D721Med (cell line): ENCODE results near the gene PRKCB.

Experiments
- DNase-seq: peaks from one replicate; pipeline ENCODE4 v3.0.0; 2011; ENCODE audit warnings: low spot score; ENCODE audit not compliant: insufficient read length
- FAIRE-seq: peaks from 2 replicates; lab custom pipeline; 2011; peaks lifted over from hg19 to GRCh38; lab: Jason Lieb, UNC
- TF ChIP-seq, protein P1 (sequence below): IDR thresholded peaks from 2 replicates; pipeline ENCODE4 v1.5.1; 2012; ENCODE audit warnings: mild to moderate bottlenecking, control low read depth; ENCODE audit not compliant: insufficient read depth; ENCODE audit errors: missing control alignments

PRKCB gene

GRCh38 chr16:23976091-23976490 lies 140.3 kb downstream of the PRKCB start:
- no peak for FAIRE-seq
- TF ChIP-seq, protein P1, sequence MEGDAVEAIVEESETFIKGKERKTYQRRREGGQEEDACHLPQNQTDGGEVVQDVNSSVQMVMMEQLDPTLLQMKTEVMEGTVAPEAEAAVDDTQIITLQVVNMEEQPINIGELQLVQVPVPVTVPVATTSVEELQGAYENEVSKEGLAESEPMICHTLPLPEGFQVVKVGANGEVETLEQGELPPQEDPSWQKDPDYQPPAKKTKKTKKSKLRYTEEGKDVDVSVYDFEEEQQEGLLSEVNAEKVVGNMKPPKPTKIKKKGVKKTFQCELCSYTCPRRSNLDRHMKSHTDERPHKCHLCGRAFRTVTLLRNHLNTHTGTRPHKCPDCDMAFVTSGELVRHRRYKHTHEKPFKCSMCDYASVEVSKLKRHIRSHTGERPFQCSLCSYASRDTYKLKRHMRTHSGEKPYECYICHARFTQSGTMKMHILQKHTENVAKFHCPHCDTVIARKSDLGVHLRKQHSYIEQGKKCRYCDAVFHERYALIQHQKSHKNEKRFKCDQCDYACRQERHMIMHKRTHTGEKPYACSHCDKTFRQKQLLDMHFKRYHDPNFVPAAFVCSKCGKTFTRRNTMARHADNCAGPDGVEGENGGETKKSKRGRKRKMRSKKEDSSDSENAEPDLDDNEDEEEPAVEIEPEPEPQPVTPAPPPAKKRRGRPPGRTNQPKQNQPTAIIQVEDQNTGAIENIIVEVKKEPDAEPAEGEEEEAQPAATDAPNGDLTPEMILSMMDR = no peak
- DNase-seq = no peak

DNA sequence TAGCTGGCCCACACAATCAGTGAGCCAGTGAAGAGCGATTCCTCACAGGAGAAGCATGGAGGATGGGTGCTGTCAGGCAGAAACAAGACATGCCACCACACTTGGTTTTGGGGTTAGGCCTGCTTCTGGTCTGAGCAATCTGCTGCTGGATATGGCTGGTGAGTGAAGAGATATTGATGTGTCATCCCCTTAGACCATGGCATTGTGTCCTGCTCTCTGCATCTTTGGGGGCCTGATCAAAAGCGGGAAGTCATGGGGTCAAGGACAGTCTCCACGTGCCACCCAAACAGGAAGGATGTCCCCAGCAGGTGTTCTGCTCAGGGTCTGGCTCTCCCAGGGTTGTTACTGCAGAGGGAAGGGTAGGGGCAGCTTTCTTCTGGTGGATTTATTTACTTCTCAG lies 140.7 kb downstream of the PRKCB start:
- FAIRE-seq = no peak
- TF ChIP-seq, protein P1 = no peak
- no peak for DNase-seq

GRCh38 chr16:23979441-23979840 lies 143.7 kb downstream of the PRKCB start:
- no peak for FAIRE-seq
- TF ChIP-seq, protein P1 = no peak

DNA sequence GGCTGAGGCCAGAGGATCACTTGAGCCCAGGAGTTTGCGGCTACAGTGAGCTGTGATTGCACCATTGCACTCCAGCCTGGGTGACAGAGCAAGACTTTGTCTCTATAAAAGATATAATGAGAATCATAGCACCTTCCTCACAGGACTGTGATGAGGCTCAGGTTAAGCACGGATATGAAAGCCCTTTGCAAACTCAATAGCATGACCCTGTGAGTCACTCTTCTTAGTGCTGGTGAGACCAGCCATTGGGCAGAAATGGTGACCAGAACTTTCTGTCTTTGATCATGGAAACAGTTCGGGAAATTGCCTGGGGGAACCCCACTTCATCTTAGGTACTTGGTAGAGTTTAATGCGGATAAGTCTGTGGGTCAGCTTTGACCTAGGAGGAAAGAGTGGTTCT lies 144.2 kb downstream of the PRKCB start:
- FAIRE-seq (no peak), DNase-seq (no peak)
- TF ChIP-seq, protein P1 = no peak

More at GRCh38 chr16:23979441-23979840, 143.7 kb downstream of the PRKCB start:
- DNase-seq = no peak

DNA sequence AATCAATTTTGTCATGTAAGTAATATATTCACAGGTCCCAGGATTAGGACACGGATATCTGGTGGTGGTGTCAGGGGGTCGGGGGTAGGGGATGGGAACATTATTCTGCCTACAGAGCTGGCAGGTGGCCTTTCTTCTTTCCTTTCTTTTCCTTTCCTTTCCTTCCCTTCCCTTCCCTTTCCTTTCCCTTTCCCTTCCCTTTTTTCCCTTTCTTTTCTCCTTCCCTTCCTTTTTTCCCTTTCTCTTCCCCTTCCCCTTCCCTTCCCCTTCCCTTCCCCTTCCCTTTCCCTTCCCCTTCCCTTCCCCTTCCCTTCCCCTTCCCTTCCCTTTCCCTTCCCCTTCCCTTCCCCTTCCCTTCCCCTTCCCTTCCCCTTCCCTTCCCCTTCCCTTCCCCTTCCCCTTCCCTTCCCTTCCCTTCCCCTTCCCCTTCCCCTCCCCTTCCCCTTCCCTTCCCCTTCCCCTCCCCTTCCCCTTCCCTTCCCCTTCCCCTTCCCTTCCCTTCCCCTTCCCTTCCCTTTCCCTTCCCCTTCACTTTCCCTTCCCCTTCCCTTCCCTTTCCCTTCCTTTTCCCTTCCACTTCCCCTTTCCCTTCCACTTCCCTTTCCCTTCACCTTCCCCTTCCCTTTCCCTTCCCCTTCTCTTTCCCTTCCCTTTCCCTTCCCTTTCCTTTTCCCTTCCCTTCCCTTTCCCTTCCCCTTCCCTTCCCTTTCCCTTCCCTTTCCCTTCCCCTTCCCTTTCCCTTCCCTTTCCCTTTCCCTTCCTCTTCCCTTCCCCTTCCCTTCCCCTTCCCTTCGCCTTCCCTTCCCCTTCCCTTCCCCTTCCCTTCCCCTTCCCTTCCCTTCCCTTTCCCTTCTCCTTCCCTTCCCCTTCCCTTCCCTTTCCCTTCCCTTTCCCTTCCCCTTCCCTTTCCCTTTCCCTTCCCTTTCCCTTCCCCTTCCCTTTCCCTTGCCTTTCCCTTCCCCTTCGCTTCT lies 145.9 kb downstream of the PRKCB start:
- FAIRE-seq (no peak), DNase-seq (no peak)
- TF ChIP-seq, protein P1 = no peak

DNA sequence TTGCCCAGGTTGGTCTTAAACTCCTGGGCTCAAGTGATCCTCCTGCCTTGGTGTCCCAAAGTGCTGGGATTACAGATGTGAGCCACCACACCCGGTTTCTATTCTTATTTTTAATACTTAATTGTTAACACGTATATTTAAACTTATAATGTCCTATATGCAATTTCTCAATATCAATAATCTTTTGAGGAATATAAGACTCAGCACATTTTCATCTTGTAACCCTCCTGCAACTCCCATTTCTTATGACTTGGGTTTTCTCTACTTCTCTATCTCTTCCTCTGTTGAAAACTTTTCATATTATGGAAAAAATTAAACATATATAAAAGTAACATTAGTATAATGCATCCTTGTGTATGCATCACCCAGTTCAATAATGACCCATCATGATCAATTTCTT lies 150.7 kb downstream of the PRKCB start:
- FAIRE-seq (no peak), DNase-seq (no peak)
- TF ChIP-seq, protein P1 = no peak

DNA sequence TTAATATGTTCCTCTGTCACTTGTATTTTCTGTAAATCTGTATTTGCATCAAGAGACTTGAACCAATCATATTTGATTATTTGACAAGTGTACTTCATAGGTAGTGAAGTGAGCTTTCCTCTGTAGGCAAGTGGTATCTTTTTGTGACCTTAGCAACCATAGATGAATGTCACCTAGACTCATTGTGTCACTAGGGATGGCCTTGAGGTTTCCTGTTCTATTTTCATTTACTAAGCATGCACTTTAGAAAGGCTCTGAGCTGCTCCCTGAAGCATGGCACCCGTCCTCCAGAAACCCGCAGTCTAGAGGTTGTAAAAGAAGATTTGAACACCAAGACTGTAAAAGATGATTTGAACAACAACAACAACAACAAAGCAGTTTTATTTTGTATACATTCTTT lies 151.7 kb downstream of the PRKCB start:
- FAIRE-seq (no peak), DNase-seq (no peak)
- TF ChIP-seq, protein P1 = no peak
